Measurements from ENCODE around the gene FAM3B. TPM values are rescaled to one million over a fixed set of nuclear protein-coding genes. Genes with fewer than 3 reads are reported as not detected.
A peak's percentile ranks its signal among the peaks of the same experiment; 100 is the strongest.

FAM3B gene
- total RNA-seq, 1 experiment from 2014 or later, result 59.5 TPM

- Mint-ChIP-seq H3K27me3 (ENCODE audit: insufficient read depth, unreplicated experiment) (no peaks in the 10 kb centered on the region), H3K4me3 (ENCODE audit: unreplicated experiment) (peak overlapping the region; percentile 79), H3K27ac (ENCODE audit: unreplicated experiment) (peak overlapping the region; percentile 92), H3K9me3 (ENCODE audit: unreplicated experiment) (no peaks in the 10 kb centered on the region), H3K4me1 (ENCODE audit: low read depth, unreplicated experiment) (peaks cover 34% of the 10 kb centered on the region), H3K36me3 (ENCODE audit: insufficient read depth, unreplicated experiment) (peaks cover 15% of the 10 kb centered on the region)
- POLR2A ChIA-PET, result interaction anchor here (0.6 kb wide), 3 partner anchors 24 to 45 kb away, joined by 5 to 8 read pairs (median 7); no protein-coding TSS in a partner anchor
- TF ChIP-seq CTCF (IDR thresholded peaks at IDR 0.05; ENCODE audit: insufficient read depth in 1 of 2, low read depth in 1 of 2, low read length in 1 of 2, severe bottlenecking in 1 of 2, unreplicated experiment in 1 of 2), result no peak
- H3K4me3 ChIP-seq (ENCODE audit: low read depth, low read length), result peak overlapping the region; percentile 43; the same call in 1 of the 2 replicates
- peak; percentile 81 to 82 for DNase-seq
- H3K4me1 ChIP-seq, result peaks cover 52% of the 10 kb centered on the region
- intact Hi-C loops (cut with micrococcal nuclease; ENCODE audit: unreplicated experiment), result loop anchor here (1.0 to 2.0 kb wide), 3 partner anchors 44 to 271 kb away; no protein-coding TSS in a partner anchor
- no peaks in the 10 kb centered on the region for H3K9me3 ChIP-seq
- CTCF ChIA-PET, result interaction anchor here (1.0 to 1.6 kb wide), 2 partner anchors 38 to 89 kb away, joined by 4 to 14 read pairs; no protein-coding TSS in a partner anchor
- H3K27me3 ChIP-seq (replicated peaks; ENCODE audit: control insufficient read depth, insufficient read depth, low read length), result no peaks in the 10 kb centered on the region
- H3K36me3 ChIP-seq (ENCODE audit: control insufficient read depth, insufficient read depth, low read length), result no peaks in the 10 kb centered on the region
- no TSS peak for BruUV-seq (replicated peaks)
Measured at GRCh38 chr21:41321908-41322495, 5.4 kb downstream of the FAM3B start.

- peak; percentile 90 to 94 for DNase-seq
- TSS peak; percentile 85 for BruUV-seq (replicated peaks)
- no peaks in the 10 kb centered on the region for H3K27me3 ChIP-seq (replicated peaks; ENCODE audit: control insufficient read depth, insufficient read depth, low read length)
- H3K4me3 ChIP-seq (ENCODE audit: low read depth, low read length), result peak overlapping the region; percentile 43
- Mint-ChIP-seq H3K9me3 (ENCODE audit: unreplicated experiment) (no peaks in the 10 kb centered on the region), H3K4me3 (ENCODE audit: unreplicated experiment) (peak overlapping the region; percentile 79), H3K27ac (ENCODE audit: unreplicated experiment) (peak overlapping the region; percentile 92), H3K4me1 (ENCODE audit: low read depth, unreplicated experiment) (peaks cover 28% of the 10 kb centered on the region), H3K27me3 (ENCODE audit: insufficient read depth, unreplicated experiment) (no peaks in the 10 kb centered on the region), H3K36me3 (ENCODE audit: insufficient read depth, unreplicated experiment) (peaks cover 15% of the 10 kb centered on the region)
- intact Hi-C loops (cut with micrococcal nuclease; ENCODE audit: unreplicated experiment), result loop anchor here (1.0 to 2.0 kb wide), 4 partner anchors 39 to 271 kb away; no protein-coding TSS in a partner anchor
- peaks cover 52% of the 10 kb centered on the region for H3K4me1 ChIP-seq
- H3K36me3 ChIP-seq (ENCODE audit: control insufficient read depth, insufficient read depth, low read length), result no peaks in the 10 kb centered on the region
- ChIA-PET CTCF (interaction anchor here (0.6 to 1.6 kb wide), 5 partner anchors 39 to 825 kb away, joined by 4 to 14 read pairs (median 4); no protein-coding TSS in a partner anchor), POLR2A (interaction anchor here (0.6 kb wide), 4 partner anchors 23 to 154 kb away, joined by 5 to 8 read pairs (median 6); no protein-coding TSS in a partner anchor)
- H3K9me3 ChIP-seq, result no peaks in the 10 kb centered on the region
- TF ChIP-seq CTCF (IDR thresholded peaks at IDR 0.05; ENCODE audit: insufficient read depth in 1 of 2, low read depth in 1 of 2, low read length in 1 of 2, severe bottlenecking in 1 of 2, unreplicated experiment in 1 of 2), result no peak
Measured at GRCh38 chr21:41322496-41323382, 6.1 kb downstream of the FAM3B start.

Measured in Caco-2 (cell line).